Neural cell (in vitro differentiated cells): ENCODE measurements around the gene LPAR1. TPM values are rescaled to one million over a fixed set of nuclear protein-coding genes. Genes with fewer than 3 reads are reported as not detected.

Experiments
- H2AFZ ChIP-seq: fragments of 200-600, 300-800 bp; sonication (generic), shearing (Covaris generic); 2 replicates; pipeline ENCODE4 v1.6.0; 2014; ENCODE audit warnings: low read depth, mild to moderate bottlenecking, antibody characterized with exemption, low read length, moderate library complexity
- H3F3A ChIP-seq: fragments of 200-600 bp; shearing (Covaris generic); 2 replicates; pipeline ENCODE4 v1.6.1; 2016; ENCODE audit warnings: mild to moderate bottlenecking, moderate library complexity, mixed read lengths, antibody characterized with exemption, low read length; ENCODE audit not compliant: insufficient read depth, poor library complexity, severe bottlenecking
- H3K27ac ChIP-seq: fragments of 200-600, 300-800 bp; sonication (generic), shearing (Covaris generic); 2 replicates; pipeline ENCODE4 v1.5.1; 2014; ENCODE audit warnings: mild to moderate bottlenecking, low read length, moderate library complexity
- H3K27me3 ChIP-seq: fragments of 300-800, 200-600 bp; sonication (generic), shearing (Covaris generic); 2 replicates; pipeline ENCODE4 v1.6.0; 2014; ENCODE audit warnings: mild to moderate bottlenecking, low read depth, low read length, moderate library complexity; ENCODE audit not compliant: insufficient read depth
- H3K36me3 ChIP-seq: fragments of 300-800, 200-600 bp; sonication (generic), shearing (Covaris generic); 2 replicates; pipeline ENCODE4 v1.5.1; 2014; ENCODE audit warnings: mild to moderate bottlenecking, antibody characterized with exemption, low read length, moderate library complexity; ENCODE audit not compliant: insufficient read depth
- H3K4me2 ChIP-seq: fragments of 300-800, 200-600 bp; sonication (generic), shearing (Covaris generic); 2 replicates; pipeline ENCODE4 v1.6.0; 2014; ENCODE audit warnings: mild to moderate bottlenecking, low read length
- H3K4me3 ChIP-seq: fragments of 300-800, 200-600 bp; sonication (generic), shearing (Covaris generic); 2 replicates; pipeline ENCODE4 v1.5.1; 2014; ENCODE audit warnings: mild to moderate bottlenecking, low read length, moderate library complexity
- H3K79me2 ChIP-seq: fragments of 200-600 bp; shearing (Covaris generic); replicated peaks from 2 replicates; pipeline ENCODE4 v1.6.0; 2014; ENCODE audit warnings: mild to moderate bottlenecking, low read length, moderate library complexity; ENCODE audit not compliant: insufficient read depth
- H3K9ac ChIP-seq: fragments of 300-800, 200-600 bp; sonication (generic), shearing (Covaris generic); 2 replicates; pipeline ENCODE4 v1.6.1; 2016; ENCODE audit warnings: mild to moderate bottlenecking, low read length, mixed read lengths
- H3K9me2 ChIP-seq: fragments of 200-600 bp; shearing (Covaris generic); 2 replicates; pipeline ENCODE4 v1.6.1; 2016; ENCODE audit warnings: mild to moderate bottlenecking, low read length, mixed read lengths; ENCODE audit not compliant: insufficient read depth
- H3K9me3 ChIP-seq: fragments of 200-600, 300-800 bp; sonication (generic), shearing (Covaris generic); 2 replicates; pipeline ENCODE4 v1.6.1; 2016; ENCODE audit warnings: mild to moderate bottlenecking, mixed run types, low read length, moderate library complexity, mixed read lengths
- H4K20me1 ChIP-seq: fragments of 200-600 bp; shearing (Covaris generic); 2 replicates; pipeline ENCODE4 v1.6.1; 2016; ENCODE audit warnings: mild to moderate bottlenecking, mixed run types; ENCODE audit not compliant: insufficient read depth
- EP300 ChIP-seq: fragments of 450-650 bp; conservative IDR thresholded peaks from 2 replicates; pipeline ENCODE4 v1.6.1; 2014; ENCODE audit warnings: antibody characterized with exemption, mild to moderate bottlenecking, moderate library complexity; ENCODE audit not compliant: poor library complexity, severe bottlenecking
- EZH2 ChIP-seq: fragments of 200-600, 300-800 bp; shearing (Covaris generic), sonication (generic); IDR thresholded peaks from 2 replicates; pipeline ENCODE4 v1.6.1; 2014; ENCODE audit warnings: antibody characterized with exemption, low read length, borderline replicate concordance, mild to moderate bottlenecking; ENCODE audit not compliant: insufficient read depth, poor library complexity, severe bottlenecking
- MXI1 ChIP-seq: fragments of 450-650 bp; conservative IDR thresholded peaks from 2 replicates; pipeline ENCODE4 v1.6.1; 2014; ENCODE audit warnings: antibody characterized with exemption, mild to moderate bottlenecking; ENCODE audit not compliant: poor library complexity, severe bottlenecking
- POLR2AphosphoS5 ChIP-seq: IDR thresholded peaks from 2 replicates; pipeline ENCODE4 v1.6.1; 2012
- RAD21 ChIP-seq: fragments of 450-650 bp; conservative IDR thresholded peaks from 2 replicates; pipeline ENCODE4 v1.6.1; 2014; ENCODE audit warnings: antibody characterized with exemption, mild to moderate bottlenecking, moderate library complexity
- SMC3 ChIP-seq: fragments of 450-650 bp; conservative IDR thresholded peaks from 2 replicates; pipeline ENCODE4 v1.6.1; 2014; ENCODE audit warnings: antibody characterized with exemption, mild to moderate bottlenecking, moderate library complexity; ENCODE audit not compliant: poor library complexity
- TAF1 ChIP-seq: IDR thresholded peaks from 2 replicates; pipeline ENCODE4 v1.6.1; 2012; ENCODE audit warnings: low read depth
- polyA plus RNA-seq: library from polyadenylated mRNA; depleted of rRNA; stranded (reverse); fragments of >200 nt; gene quantifications from 2 replicates; pipeline ENCODE4 v1.2.3, GENCODE V29; 2014
- TF ChIP-seq, protein P1 (sequence below): IDR thresholded peaks from 2 replicates; pipeline ENCODE4 v1.6.1; 2012; ENCODE audit warnings: borderline replicate concordance
- TF ChIP-seq, protein P2 (sequence below): fragments of 450-650 bp; IDR thresholded peaks from 2 replicates; pipeline ENCODE4 v1.5.1; 2014; ENCODE audit warnings: antibody characterized with exemption, mild to moderate bottlenecking, moderate library complexity; ENCODE audit not compliant: poor library complexity, severe bottlenecking

Gene LPAR1
- polyA plus RNA-seq, 1 donor from 2014 or later, result 0.54 TPM

DNA sequence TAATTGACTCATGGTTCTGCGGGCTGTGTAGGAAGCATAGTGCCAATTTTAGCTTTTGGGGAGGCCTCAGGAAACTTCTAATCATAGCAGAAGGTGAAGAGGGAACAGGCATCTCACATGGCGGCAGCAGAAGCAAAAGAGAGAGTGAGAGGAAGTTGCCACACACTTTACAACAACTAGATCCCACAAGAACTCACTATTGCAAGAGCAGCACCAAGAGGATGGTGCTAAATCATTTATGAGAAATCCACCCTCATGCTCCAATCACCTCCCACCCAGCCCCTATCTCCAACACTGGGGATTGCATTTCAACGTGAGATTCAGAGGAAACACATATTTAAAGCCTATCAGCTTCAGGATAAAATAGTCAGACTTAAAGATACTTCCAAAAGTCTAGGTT is 36.1 kb upstream of the LPAR1 start:
- Histone ChIP-seq H3K27ac (no peak overlapping the region), H3K4me2 (no peak overlapping the region), H3F3A (no peaks in the 10 kb centered on the region), H4K20me1 (no peaks in the 10 kb centered on the region), H3K9ac (no peak overlapping the region), H3K9me2 (no peaks in the 10 kb centered on the region), H3K4me3 (no peak overlapping the region), H3K79me2 (no peaks in the 10 kb centered on the region), H3K27me3 (no peaks in the 10 kb centered on the region), H3K9me3 (no peaks in the 10 kb centered on the region), H3K36me3 (no peaks in the 10 kb centered on the region), H2AFZ (no peak overlapping the region)
- TF ChIP-seq TAF1 (no peak), RAD21 (no peak), POLR2AphosphoS5 (no peak), SMC3 (no peak), EP300 (no peak), EZH2 (no peak), MXI1 (no peak)
- TF ChIP-seq, protein P1, sequence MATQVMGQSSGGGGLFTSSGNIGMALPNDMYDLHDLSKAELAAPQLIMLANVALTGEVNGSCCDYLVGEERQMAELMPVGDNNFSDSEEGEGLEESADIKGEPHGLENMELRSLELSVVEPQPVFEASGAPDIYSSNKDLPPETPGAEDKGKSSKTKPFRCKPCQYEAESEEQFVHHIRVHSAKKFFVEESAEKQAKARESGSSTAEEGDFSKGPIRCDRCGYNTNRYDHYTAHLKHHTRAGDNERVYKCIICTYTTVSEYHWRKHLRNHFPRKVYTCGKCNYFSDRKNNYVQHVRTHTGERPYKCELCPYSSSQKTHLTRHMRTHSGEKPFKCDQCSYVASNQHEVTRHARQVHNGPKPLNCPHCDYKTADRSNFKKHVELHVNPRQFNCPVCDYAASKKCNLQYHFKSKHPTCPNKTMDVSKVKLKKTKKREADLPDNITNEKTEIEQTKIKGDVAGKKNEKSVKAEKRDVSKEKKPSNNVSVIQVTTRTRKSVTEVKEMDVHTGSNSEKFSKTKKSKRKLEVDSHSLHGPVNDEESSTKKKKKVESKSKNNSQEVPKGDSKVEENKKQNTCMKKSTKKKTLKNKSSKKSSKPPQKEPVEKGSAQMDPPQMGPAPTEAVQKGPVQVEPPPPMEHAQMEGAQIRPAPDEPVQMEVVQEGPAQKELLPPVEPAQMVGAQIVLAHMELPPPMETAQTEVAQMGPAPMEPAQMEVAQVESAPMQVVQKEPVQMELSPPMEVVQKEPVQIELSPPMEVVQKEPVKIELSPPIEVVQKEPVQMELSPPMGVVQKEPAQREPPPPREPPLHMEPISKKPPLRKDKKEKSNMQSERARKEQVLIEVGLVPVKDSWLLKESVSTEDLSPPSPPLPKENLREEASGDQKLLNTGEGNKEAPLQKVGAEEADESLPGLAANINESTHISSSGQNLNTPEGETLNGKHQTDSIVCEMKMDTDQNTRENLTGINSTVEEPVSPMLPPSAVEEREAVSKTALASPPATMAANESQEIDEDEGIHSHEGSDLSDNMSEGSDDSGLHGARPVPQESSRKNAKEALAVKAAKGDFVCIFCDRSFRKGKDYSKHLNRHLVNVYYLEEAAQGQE, result no peak
- TF ChIP-seq, protein P2, sequence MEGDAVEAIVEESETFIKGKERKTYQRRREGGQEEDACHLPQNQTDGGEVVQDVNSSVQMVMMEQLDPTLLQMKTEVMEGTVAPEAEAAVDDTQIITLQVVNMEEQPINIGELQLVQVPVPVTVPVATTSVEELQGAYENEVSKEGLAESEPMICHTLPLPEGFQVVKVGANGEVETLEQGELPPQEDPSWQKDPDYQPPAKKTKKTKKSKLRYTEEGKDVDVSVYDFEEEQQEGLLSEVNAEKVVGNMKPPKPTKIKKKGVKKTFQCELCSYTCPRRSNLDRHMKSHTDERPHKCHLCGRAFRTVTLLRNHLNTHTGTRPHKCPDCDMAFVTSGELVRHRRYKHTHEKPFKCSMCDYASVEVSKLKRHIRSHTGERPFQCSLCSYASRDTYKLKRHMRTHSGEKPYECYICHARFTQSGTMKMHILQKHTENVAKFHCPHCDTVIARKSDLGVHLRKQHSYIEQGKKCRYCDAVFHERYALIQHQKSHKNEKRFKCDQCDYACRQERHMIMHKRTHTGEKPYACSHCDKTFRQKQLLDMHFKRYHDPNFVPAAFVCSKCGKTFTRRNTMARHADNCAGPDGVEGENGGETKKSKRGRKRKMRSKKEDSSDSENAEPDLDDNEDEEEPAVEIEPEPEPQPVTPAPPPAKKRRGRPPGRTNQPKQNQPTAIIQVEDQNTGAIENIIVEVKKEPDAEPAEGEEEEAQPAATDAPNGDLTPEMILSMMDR, result no peak

DNA sequence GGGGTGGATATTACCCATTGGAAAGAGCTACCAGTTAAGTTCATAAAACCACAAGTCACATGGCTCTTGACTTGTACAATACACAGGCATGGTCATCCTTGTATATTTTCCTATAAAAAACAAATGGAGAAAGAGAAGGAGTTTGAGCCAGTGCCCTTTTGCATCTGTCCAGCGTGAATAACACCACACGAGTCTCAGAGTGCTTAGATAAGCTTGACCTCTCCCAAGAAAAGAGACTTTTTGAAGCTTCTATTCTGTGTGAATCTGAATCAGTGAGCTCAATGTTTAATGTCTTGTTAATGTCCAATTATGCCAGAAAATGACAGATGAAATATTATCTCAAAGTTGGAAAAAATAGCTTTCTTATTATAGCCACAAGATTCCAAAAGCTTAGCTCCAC is 30.9 kb upstream of the LPAR1 start:
- Histone ChIP-seq H3K79me2 (no peaks in the 10 kb centered on the region), H3K4me2 (no peak overlapping the region), H3K9ac (no peak overlapping the region), H3K9me2 (no peaks in the 10 kb centered on the region), H3K9me3 (no peaks in the 10 kb centered on the region), H3K27me3 (no peaks in the 10 kb centered on the region), H3F3A (no peaks in the 10 kb centered on the region), H3K36me3 (no peaks in the 10 kb centered on the region), H3K4me3 (no peak overlapping the region), H4K20me1 (no peaks in the 10 kb centered on the region), H3K27ac (no peak overlapping the region), H2AFZ (no peak overlapping the region)
- TF ChIP-seq MXI1 (no peak), EZH2 (no peak), RAD21 (no peak), SMC3 (no peak), POLR2AphosphoS5 (no peak), TAF1 (no peak), EP300 (no peak)
- TF ChIP-seq, protein P1, result no peak
- TF ChIP-seq, protein P2, result no peak
